NCI-H510A treated with DMSO at 0.1 percent for 48 hours (cell line): ENCODE results near the gene ZNF845.
"Not testable (repeated sequence)": the region's sequence is repeated elsewhere in the genome, so short reads cannot be mapped to it uniquely, and the experiment has no call there.

Experiments
- DNase-seq: peaks from one replicate; lab custom pipeline; 2025; lab: John Stamatoyannopoulos, UW

Gene ZNF845

GRCh38 chr19:53381376-53381775 lies 47.8 kb downstream of the ZNF845 start:
- DNase-seq: no peak

GRCh38 chr19:53388168-53388567 lies 54.6 kb downstream of the ZNF845 start:
- no peak for DNase-seq

- no peak for DNase-seq
These were observed 55.4 kb downstream of the ZNF845 start for GRCh38 chr19:53388904-53389303.

- DNase-seq: no peak
These were observed 56.0 kb downstream of the ZNF845 start for GRCh38 chr19:53389571-53389970.

GRCh38 chr19:53389978-53390377 lies 56.4 kb downstream of the ZNF845 start:
- DNase-seq: no peak

GRCh38 chr19:53394522-53394973 lies 61.0 kb downstream of the ZNF845 start:
- no peak for DNase-seq

- peak; percentile 79 for DNase-seq
These were observed 61.7 kb downstream of the ZNF845 start, which contains the start of gene ZNF765 for GRCh38 chr19:53394974-53395839. ZNF765 (plus strand) TSS chr19:53395149; CDS start chr19:53398016, 2,867 bp downstream.

- not testable (repeated sequence) for DNase-seq
These were observed 62.4 kb downstream of the ZNF845 start for GRCh38 chr19:53395840-53396524.

GRCh38 chr19:53396525-53396868 lies 62.9 kb downstream of the ZNF845 start:
- DNase-seq: no peak

GRCh38 chr19:53397918-53398317 lies 64.4 kb downstream of the ZNF845 start:
- not testable (repeated sequence) for DNase-seq
